Dendritic cell treated with granulocyte-macrophage colony-stimulating factor and Interleukin-4, amounts not matched to agents 40 ng/mL and 50 ng/mL, for 4 days (primary cell): ENCODE results near the gene CNP.

Experiments
- H3K27ac Mint-ChIP-seq: one replicate; pipeline ENCODE4 v1.8.0; 2022; ENCODE audit warnings: mild to moderate bottlenecking, mixed read lengths
- H3K27me3 Mint-ChIP-seq: one replicate; pipeline ENCODE4 v1.8.0; 2022; ENCODE audit warnings: mild to moderate bottlenecking, mixed read lengths
- H3K36me3 Mint-ChIP-seq: one replicate; pipeline ENCODE4 v1.8.0; 2022; ENCODE audit warnings: low read depth, mixed read lengths
- H3K4me1 Mint-ChIP-seq: one replicate; pipeline ENCODE4 v1.8.0; 2022; ENCODE audit warnings: low read depth, mixed read lengths
- H3K4me3 Mint-ChIP-seq: one replicate; pipeline ENCODE4 v1.8.0; 2022; ENCODE audit warnings: mild to moderate bottlenecking, moderate library complexity, mixed read lengths
- H3K9me3 Mint-ChIP-seq: one replicate; pipeline ENCODE4 v1.8.0; 2022; ENCODE audit warnings: mixed read lengths
- intact Hi-C: fragments of 100-400 bp; cut with micrococcal nuclease; formaldehyde crosslinking; loops from one replicate; pipeline ENCODE4 v1.15.0; 2022

The CNP gene

DNA sequence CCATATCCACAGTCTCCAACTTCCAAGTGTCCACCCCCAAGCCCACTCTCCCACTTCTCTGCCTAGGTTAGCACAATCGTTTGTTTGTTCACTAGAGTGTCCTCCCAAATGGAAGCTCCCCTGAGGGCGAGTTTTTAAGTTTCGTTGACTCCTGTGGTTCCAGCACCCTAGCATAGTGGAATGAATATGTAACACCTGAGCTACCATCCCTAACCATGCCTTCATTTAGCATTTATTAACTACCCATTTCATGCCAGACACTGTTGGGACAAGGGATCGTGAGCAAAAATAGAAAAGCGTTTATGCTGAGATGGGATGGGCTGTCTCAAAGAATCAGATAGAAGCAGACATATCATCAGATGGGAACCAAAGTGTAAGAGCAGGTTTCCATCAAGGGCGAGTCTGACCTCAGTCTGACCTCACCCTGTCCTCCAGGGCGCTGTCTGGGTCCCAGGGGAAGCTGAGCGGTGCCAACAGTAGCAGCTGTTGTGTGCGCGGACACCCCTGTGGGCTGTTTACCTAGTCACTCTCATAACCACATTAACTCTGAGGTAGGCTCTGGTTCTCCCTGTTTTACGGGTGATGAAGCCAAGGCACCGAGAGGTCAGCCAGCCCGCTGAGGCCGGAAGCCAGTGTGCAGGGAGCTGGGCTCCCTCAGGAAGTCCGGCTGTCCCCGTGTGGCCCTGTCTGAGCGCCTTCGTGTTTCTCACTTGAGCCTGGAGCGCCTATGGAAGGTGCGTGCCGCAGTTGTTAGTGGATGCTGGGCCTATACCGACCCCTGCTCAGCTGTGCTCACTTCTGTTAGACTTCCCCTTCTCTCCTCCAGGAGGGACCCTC, 6.2 kb downstream of the CNP start:
- H3K36me3 Mint-ChIP-seq = peaks cover 100% of the 10 kb centered on the region
- H3K27ac Mint-ChIP-seq = no peak overlapping the region
- intact Hi-C loops = no loop called here
- peaks cover 33% of the 10 kb centered on the region for H3K4me1 Mint-ChIP-seq
- no peaks in the 10 kb centered on the region for H3K27me3 Mint-ChIP-seq
- H3K9me3 Mint-ChIP-seq = no peaks in the 10 kb centered on the region
- H3K4me3 Mint-ChIP-seq = no peak overlapping the region

- intact Hi-C loops = no loop called here
- Mint-ChIP-seq H3K36me3 (peaks cover 100% of the 10 kb centered on the region), H3K4me3 (no peak overlapping the region), H3K4me1 (peaks cover 31% of the 10 kb centered on the region), H3K27me3 (no peaks in the 10 kb centered on the region), H3K9me3 (no peaks in the 10 kb centered on the region), H3K27ac (no peak overlapping the region)
Observed at GRCh38 chr17:41973408-41973811, 6.8 kb downstream of the CNP start.

- intact Hi-C loops = no loop called here
- Mint-ChIP-seq H3K36me3 (peaks cover 100% of the 10 kb centered on the region), H3K9me3 (no peaks in the 10 kb centered on the region), H3K4me3 (no peak overlapping the region), H3K4me1 (peaks cover 25% of the 10 kb centered on the region), H3K27ac (peak overlapping the region; percentile 32), H3K27me3 (no peaks in the 10 kb centered on the region)
Observed at GRCh38 chr17:41974031-41974430, 7.4 kb downstream of the CNP start.

GRCh38 chr17:41974658-41975057, 8.1 kb downstream of the CNP start:
- H3K9me3 Mint-ChIP-seq = no peaks in the 10 kb centered on the region
- H3K4me1 Mint-ChIP-seq = peaks cover 25% of the 10 kb centered on the region
- peak overlapping the region; percentile 32 for H3K27ac Mint-ChIP-seq
- intact Hi-C loops = no loop called here
- H3K27me3 Mint-ChIP-seq = no peaks in the 10 kb centered on the region
- H3K4me3 Mint-ChIP-seq = no peak overlapping the region
- peaks cover 99% of the 10 kb centered on the region for H3K36me3 Mint-ChIP-seq

GRCh38 chr17:41975099-41976083, 8.8 kb downstream of the CNP start:
- Mint-ChIP-seq H3K27ac (peak overlapping the region; percentile 32), H3K4me1 (peaks cover 25% of the 10 kb centered on the region), H3K4me3 (no peak overlapping the region), H3K27me3 (no peaks in the 10 kb centered on the region), H3K36me3 (peaks cover 99% of the 10 kb centered on the region), H3K9me3 (no peaks in the 10 kb centered on the region)
- intact Hi-C loops = no loop called here

- no peak overlapping the region for H3K27ac Mint-ChIP-seq
- peaks cover 17% of the 10 kb centered on the region for H3K4me1 Mint-ChIP-seq
- H3K36me3 Mint-ChIP-seq = peaks cover 99% of the 10 kb centered on the region
- intact Hi-C loops = no loop called here
- H3K4me3 Mint-ChIP-seq = no peak overlapping the region
- no peaks in the 10 kb centered on the region for H3K9me3 Mint-ChIP-seq
- no peaks in the 10 kb centered on the region for H3K27me3 Mint-ChIP-seq
Observed at GRCh38 chr17:41976142-41976768, 9.7 kb downstream of the CNP start.

GRCh38 chr17:41977991-41978390, 11.4 kb downstream of the CNP start:
- no peaks in the 10 kb centered on the region for H3K27me3 Mint-ChIP-seq
- H3K27ac Mint-ChIP-seq = no peak overlapping the region
- H3K4me1 Mint-ChIP-seq = peaks cover 5% of the 10 kb centered on the region
- no peak overlapping the region for H3K4me3 Mint-ChIP-seq
- peaks cover 99% of the 10 kb centered on the region for H3K36me3 Mint-ChIP-seq
- H3K9me3 Mint-ChIP-seq = no peaks in the 10 kb centered on the region
- intact Hi-C loops = no loop called here

DNA sequence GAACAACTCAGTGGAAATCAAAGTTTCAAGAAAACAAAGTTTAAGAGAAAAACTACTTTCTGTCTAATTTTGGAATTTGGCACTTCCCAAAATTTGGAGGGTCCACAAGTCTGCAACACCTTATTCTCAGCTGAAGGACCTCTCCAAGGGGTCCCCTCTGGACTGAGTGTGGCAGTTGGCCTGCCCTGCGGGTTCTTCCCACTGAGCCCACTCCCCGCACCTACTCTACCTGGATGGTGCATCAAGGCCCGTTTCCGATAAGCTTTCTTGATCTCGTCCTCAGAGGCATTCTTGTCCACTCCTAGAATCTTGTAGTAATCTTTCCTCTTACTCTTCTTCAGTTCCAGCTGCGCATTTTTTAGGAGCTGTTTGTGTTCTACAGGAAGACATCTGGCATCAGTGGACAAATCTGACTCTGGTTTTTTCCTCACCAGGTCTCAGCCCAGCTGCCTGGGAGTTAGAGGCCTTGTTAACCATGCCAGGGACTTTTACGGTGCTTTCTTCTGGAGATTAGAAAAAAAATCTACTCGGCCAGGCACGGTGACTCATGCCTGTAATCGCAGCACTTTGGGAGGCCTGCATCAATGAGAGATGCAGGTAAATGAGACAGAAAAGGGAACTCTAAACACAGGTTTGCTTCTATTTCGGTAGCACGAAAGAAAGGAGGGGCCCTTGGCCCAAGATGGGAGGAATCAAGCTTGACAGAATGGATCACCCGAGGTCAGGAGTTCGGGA, 15.6 kb downstream of the CNP start:
- intact Hi-C loops = no loop called here
- no peak overlapping the region for H3K27ac Mint-ChIP-seq
- no peak overlapping the region for H3K4me3 Mint-ChIP-seq
- peaks cover 99% of the 10 kb centered on the region for H3K36me3 Mint-ChIP-seq
- H3K27me3 Mint-ChIP-seq = no peaks in the 10 kb centered on the region
- peaks cover 5% of the 10 kb centered on the region for H3K4me1 Mint-ChIP-seq
- no peaks in the 10 kb centered on the region for H3K9me3 Mint-ChIP-seq

DNA sequence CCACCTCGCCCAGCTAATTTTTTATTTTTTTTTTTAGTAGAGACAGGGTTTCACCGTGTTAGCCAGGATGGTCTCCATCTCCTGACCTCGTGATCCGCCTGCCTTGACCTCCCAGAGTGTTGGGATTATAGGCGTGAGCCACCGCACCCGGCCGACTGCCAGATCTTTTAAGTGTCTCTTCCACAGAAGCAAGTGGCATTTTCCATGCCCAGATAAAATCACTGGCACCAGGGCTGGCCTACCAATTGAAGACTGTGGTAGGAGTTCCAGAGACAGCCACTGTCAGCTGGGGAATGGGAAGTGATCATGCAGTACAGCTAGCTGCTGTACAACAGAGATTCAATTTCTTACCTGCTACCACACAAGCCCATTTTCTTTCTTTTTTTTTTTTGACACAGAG, 17.9 kb downstream of the CNP start:
- Mint-ChIP-seq H3K4me1 (no peaks in the 10 kb centered on the region), H3K36me3 (peaks cover 100% of the 10 kb centered on the region), H3K4me3 (no peak overlapping the region), H3K27me3 (no peaks in the 10 kb centered on the region), H3K9me3 (no peaks in the 10 kb centered on the region), H3K27ac (no peak overlapping the region)
- intact Hi-C loops = no loop called here

DNA sequence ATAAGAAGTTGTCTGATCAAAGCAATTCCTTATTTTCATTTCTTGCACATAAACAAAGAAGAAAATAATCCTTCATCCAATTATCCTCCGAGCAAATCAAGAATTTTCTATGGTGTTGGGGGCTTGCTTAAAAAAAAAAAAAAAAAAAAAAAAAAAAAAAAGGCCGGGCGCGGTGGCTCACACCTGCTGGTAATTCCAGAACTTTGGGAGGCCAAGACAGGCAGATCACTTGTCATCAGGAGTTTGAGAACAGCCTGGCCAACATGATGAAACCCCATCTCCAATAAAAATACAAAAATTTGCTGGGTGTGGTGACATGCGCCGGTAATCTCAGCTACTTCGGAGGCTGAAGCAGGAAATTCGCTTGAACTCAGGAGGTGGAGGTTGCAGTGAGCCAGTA, 19.3 kb downstream of the CNP start:
- H3K27ac Mint-ChIP-seq = no peak overlapping the region
- intact Hi-C loops = no loop called here
- H3K27me3 Mint-ChIP-seq = no peaks in the 10 kb centered on the region
- peaks cover 100% of the 10 kb centered on the region for H3K36me3 Mint-ChIP-seq
- H3K9me3 Mint-ChIP-seq = no peaks in the 10 kb centered on the region
- no peaks in the 10 kb centered on the region for H3K4me1 Mint-ChIP-seq
- no peak overlapping the region for H3K4me3 Mint-ChIP-seq

DNA sequence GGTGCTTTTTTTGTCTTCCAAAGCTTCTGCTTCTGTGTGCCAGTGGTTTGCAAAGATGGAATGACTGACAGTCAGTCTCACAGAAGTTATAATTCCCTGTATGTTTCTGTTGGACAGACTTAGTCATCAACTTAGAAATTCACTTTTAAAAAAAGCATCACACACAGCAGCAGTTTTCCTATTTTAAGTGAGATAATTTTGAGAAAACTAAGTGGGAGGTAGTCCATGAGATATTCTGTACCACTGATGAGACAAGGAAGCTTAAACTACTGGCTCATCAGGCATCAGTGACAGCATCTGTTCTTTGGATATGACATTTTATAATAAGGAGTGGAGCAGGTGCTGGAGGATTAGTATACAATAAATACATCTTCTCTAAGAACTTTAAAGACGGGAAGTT, 20.0 kb downstream of the CNP start:
- no peaks in the 10 kb centered on the region for H3K4me1 Mint-ChIP-seq
- no peak overlapping the region for H3K27ac Mint-ChIP-seq
- H3K36me3 Mint-ChIP-seq = peaks cover 100% of the 10 kb centered on the region
- intact Hi-C loops = no loop called here
- no peaks in the 10 kb centered on the region for H3K27me3 Mint-ChIP-seq
- H3K9me3 Mint-ChIP-seq = no peaks in the 10 kb centered on the region
- no peak overlapping the region for H3K4me3 Mint-ChIP-seq

GRCh38 chr17:41987642-41988041, 21.0 kb downstream of the CNP start:
- Mint-ChIP-seq H3K27me3 (no peaks in the 10 kb centered on the region), H3K27ac (no peak overlapping the region)
- intact Hi-C loops = no loop called here

DNA sequence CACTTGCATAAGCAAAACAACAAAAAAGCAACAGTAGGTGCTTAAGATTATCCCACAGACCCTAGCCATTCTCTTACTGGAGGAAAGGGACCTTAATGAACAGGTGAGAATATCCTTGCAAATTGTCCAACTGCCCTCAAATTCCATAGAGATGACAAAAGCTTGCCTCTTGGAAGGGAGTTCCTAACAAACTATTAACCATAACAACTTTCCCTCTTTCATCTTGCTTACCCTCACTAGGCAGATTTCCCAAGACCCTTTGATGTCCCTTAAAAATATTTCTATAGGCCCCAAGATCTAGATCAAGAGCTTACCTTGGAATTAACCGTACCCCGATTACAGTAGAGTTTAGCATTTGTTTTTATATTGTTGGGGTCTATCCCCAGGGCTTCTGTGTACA, 21.8 kb downstream of the CNP start:
- Mint-ChIP-seq H3K27me3 (no peaks in the 10 kb centered on the region), H3K27ac (no peak overlapping the region), H3K9me3 (no peaks in the 10 kb centered on the region), H3K4me1 (no peaks in the 10 kb centered on the region), H3K36me3 (peaks cover 100% of the 10 kb centered on the region), H3K4me3 (no peak overlapping the region)
- intact Hi-C loops = no loop called here

More at GRCh38 chr17:41987642-41988041, 21.0 kb downstream of the CNP start:
- Mint-ChIP-seq H3K36me3 (peaks cover 100% of the 10 kb centered on the region), H3K4me1 (no peaks in the 10 kb centered on the region), H3K4me3 (no peak overlapping the region), H3K9me3 (no peaks in the 10 kb centered on the region)
